Measurements from ENCODE around the gene KRT13. TPM values are rescaled to one million over a fixed set of nuclear protein-coding genes. Genes with fewer than 3 reads are reported as not detected.

The KRT13 gene
- not detected for total RNA-seq
- polyA plus RNA-seq (2013, experiment 1 of 2) = not detected
- not detected for polyA plus RNA-seq (2013, experiment 2 of 2)
- long read RNA-seq, experiment 1 = 0 reads
- long read RNA-seq, experiment 2 = 0 reads
- long read RNA-seq, experiment 3 = 0 reads
- long read RNA-seq, experiment 4 = 0 reads

DNA sequence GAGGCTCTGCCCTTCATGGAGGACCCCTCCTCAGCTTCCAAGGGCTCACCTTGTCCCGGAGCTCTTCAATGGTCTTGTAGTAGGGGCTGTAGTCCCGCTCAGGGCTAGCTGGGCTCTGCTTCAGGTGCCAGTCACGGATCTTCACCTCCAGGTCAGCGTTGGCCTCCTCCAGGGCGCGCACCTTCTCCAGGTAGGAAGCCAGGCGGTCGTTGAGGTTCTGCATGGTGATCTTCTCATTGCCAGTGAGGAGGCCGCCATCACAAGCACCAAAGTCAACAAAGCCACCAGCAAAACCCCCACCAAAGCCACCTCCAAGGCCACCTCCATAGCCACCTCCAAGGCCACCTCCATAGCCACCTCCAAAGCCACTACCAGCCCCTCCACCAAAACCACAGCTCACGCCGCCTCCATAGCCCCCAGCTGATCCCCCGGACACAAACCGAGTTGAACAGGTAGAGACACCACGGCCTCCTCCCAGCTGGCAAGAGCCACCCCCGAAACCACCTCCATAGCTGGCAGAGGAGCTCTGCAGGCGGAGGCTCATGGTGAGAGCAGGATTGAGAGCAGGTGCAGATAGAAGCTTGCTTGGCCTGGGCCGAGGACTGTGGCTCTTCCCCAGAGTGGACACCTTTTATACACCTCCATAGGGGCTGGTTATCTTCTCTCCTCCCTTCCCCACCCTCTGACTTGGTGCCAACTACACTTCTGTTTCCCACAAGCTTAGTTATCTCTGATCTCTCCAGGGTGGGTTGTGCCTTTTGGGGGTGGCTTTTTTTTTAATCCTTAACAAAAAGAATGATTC lies at the start of gene KRT13:
Gene KRT13 (minus strand): TSS at position 606 of the 802 bp plus-strand sequence. CDS start 62 bp downstream, at position 544.
- 87 to 98% methylated on average over 8 to 17 of the region's 17 CpGs for WGBS, 2 experiments (ENCODE audit: insufficient coverage in 1 of 2, insufficient read length in 1 of 2)
- Histone ChIP-seq H3K27me3 (ENCODE audit: control insufficient read depth, insufficient read depth, low read length, poor library complexity, severe bottlenecking) (no peaks in the 10 kb centered on the region), H3K27ac (ENCODE audit: low read depth, low read length) (no peak within 1 kb of the TSS), H3K9ac (ENCODE audit: extremely low read depth, low read length, poor library complexity, severe bottlenecking) (no peak within 1 kb of the TSS), H3K4me3 (ENCODE audit: low read length) (no peak within 1 kb of the TSS), H3K36me3 (ENCODE audit: control insufficient read depth, insufficient read depth, low read length) (no peaks in the 10 kb centered on the region), H3K4me1 (ENCODE audit: control insufficient read depth, insufficient read depth, low read length) (no peaks in the 10 kb centered on the region), H3K9me3 (ENCODE audit: control insufficient read depth, low read length) (no peaks in the 10 kb centered on the region)
- Mint-ChIP-seq H3K27ac (no peak within 1 kb of the TSS), H3K4me3 (no peak within 1 kb of the TSS), H3K9me3 (no peaks in the 10 kb centered on the region), H3K27me3 (ENCODE audit: insufficient read depth) (no peaks in the 10 kb centered on the region), H3K36me3 (ENCODE audit: low read depth) (no peaks in the 10 kb centered on the region), H3K4me1 (peaks cover 14% of the 10 kb centered on the region)
- TF ChIP-seq, protein P1, sequence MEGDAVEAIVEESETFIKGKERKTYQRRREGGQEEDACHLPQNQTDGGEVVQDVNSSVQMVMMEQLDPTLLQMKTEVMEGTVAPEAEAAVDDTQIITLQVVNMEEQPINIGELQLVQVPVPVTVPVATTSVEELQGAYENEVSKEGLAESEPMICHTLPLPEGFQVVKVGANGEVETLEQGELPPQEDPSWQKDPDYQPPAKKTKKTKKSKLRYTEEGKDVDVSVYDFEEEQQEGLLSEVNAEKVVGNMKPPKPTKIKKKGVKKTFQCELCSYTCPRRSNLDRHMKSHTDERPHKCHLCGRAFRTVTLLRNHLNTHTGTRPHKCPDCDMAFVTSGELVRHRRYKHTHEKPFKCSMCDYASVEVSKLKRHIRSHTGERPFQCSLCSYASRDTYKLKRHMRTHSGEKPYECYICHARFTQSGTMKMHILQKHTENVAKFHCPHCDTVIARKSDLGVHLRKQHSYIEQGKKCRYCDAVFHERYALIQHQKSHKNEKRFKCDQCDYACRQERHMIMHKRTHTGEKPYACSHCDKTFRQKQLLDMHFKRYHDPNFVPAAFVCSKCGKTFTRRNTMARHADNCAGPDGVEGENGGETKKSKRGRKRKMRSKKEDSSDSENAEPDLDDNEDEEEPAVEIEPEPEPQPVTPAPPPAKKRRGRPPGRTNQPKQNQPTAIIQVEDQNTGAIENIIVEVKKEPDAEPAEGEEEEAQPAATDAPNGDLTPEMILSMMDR (conservative IDR thresholded peaks at IDR 0.05) = no peak
- no peak for DNase-seq

- DNase-seq = peak; percentile 48
- no peaks in the 10 kb centered on the region for H3K9me3 ChIP-seq (ENCODE audit: control insufficient read depth, low read length)
Observed at GRCh38 chr17:41553987-41554680, 48.7 kb upstream of the KRT13 start.

GRCh38 chr17:41553176-41553575 lies 47.8 kb upstream of the KRT13 start:
- Mint-ChIP-seq H3K27ac (no peak overlapping the region), H3K4me3 (no peak overlapping the region), H3K36me3 (ENCODE audit: low read depth) (no peaks in the 10 kb centered on the region), H3K9me3 (no peaks in the 10 kb centered on the region), H3K4me1 (peaks cover 5% of the 10 kb centered on the region), H3K27me3 (ENCODE audit: insufficient read depth) (peaks cover 11% of the 10 kb centered on the region)
- Histone ChIP-seq H3K4me3 (ENCODE audit: low read length) (no peak overlapping the region), H3K27me3 (ENCODE audit: control insufficient read depth, insufficient read depth, low read length, poor library complexity, severe bottlenecking) (no peaks in the 10 kb centered on the region), H3K36me3 (ENCODE audit: control insufficient read depth, insufficient read depth, low read length) (no peaks in the 10 kb centered on the region), H3K9me3 (ENCODE audit: control insufficient read depth, low read length) (no peaks in the 10 kb centered on the region), H3K27ac (ENCODE audit: low read depth, low read length) (no peak overlapping the region), H3K9ac (ENCODE audit: extremely low read depth, low read length, poor library complexity, severe bottlenecking) (no peak overlapping the region), H3K4me1 (ENCODE audit: control insufficient read depth, insufficient read depth, low read length) (peaks cover 2% of the 10 kb centered on the region)
- DNase-seq = no peak
- TF ChIP-seq, protein P1 (conservative IDR thresholded peaks at IDR 0.05) = no peak
- WGBS, 2 experiments (ENCODE audit: insufficient coverage in 1 of 2, insufficient read length in 1 of 2) = 84 to 100% methylated on average over 4 of the region's 4 CpGs

More at GRCh38 chr17:41553987-41554680, 48.7 kb upstream of the KRT13 start:
- Mint-ChIP-seq H3K27ac (no peak overlapping the region), H3K9me3 (no peaks in the 10 kb centered on the region), H3K4me3 (no peak overlapping the region), H3K36me3 (ENCODE audit: low read depth) (no peaks in the 10 kb centered on the region), H3K27me3 (ENCODE audit: insufficient read depth) (peaks cover 14% of the 10 kb centered on the region), H3K4me1 (peaks cover 3% of the 10 kb centered on the region)
- no peak overlapping the region for H3K4me3 ChIP-seq (ENCODE audit: low read length)
- H3K36me3 ChIP-seq (ENCODE audit: control insufficient read depth, insufficient read depth, low read length) = no peaks in the 10 kb centered on the region
- H3K27ac ChIP-seq (ENCODE audit: low read depth, low read length) = no peak overlapping the region
- 61 to 66% methylated on average over 4 to 8 of the region's 8 CpGs for WGBS, 2 experiments (ENCODE audit: insufficient coverage in 1 of 2, insufficient read length in 1 of 2)
- TF ChIP-seq, protein P1 (conservative IDR thresholded peaks at IDR 0.05) = no peak
- H3K9ac ChIP-seq (ENCODE audit: extremely low read depth, low read length, poor library complexity, severe bottlenecking) = no peak overlapping the region
- peaks cover under 1% of the 10 kb centered on the region for H3K4me1 ChIP-seq (ENCODE audit: control insufficient read depth, insufficient read depth, low read length)
- H3K27me3 ChIP-seq (ENCODE audit: control insufficient read depth, insufficient read depth, low read length, poor library complexity, severe bottlenecking) = no peaks in the 10 kb centered on the region
